GM18499 (cell line): ENCODE measurements around the gene APCDD1L.
"Not testable (repeated sequence)": the region's sequence is repeated elsewhere in the genome, so short reads cannot be mapped to it uniquely, and the experiment has no call there.

Experiments
- ATAC-seq: cut with Tn5 transposase; IDR thresholded peaks from one replicate; pipeline ENCODE4 v1.9.1; 2021; ENCODE audit warnings: moderate number of reproducible peaks; ENCODE audit not compliant: insufficient read depth, unreplicated experiment

Gene APCDD1L

GRCh38 chr20:58518896-58519593 is 3.8 kb upstream of the APCDD1L start:
- ATAC-seq: no peak

GRCh38 chr20:58518387-58518786 is 3.2 kb upstream of the APCDD1L start:
- no peak for ATAC-seq

- ATAC-seq: no peak
Measured at GRCh38 chr20:58514321-58515232, 622 bp downstream of the APCDD1L start.

GRCh38 chr20:58513580-58514285 is 1.5 kb downstream of the APCDD1L start:
- no peak for ATAC-seq

DNA sequence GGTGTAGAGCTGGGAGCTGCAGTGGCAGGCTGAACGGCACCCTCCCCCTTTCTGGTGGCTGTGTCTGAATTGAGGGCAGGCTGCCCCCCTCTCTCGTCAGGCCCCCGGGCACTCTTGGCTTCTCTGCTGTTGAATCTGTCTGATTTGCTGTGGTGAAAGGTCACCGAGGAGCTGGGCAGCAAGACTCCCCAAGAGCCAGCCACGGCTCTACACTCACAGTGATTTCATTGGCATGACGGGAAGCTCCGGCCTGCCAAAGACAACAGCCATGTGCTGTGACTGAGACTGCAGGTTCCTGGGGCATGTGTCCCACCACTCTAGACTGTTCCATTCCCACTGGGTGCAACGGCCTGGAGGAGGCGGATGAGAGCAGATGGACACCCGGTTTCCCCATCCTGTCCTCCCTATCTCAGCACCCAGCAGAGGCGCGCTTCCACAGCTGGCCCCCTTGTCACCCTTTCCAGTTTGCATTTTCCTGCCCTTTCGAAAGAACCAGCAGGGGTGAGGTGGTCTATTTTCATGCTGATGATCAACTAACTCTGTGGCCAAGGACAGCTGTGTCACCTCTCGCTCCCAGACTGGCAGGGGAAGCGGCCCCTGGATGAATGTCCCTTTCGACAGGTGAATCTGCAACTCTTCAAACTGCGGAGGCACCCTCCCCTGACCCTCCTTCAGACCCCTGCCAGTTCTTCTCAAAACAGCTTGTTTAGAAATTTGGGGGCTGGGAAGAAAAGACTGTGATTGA is 2.2 kb downstream of the APCDD1L start:
- no peak for ATAC-seq

DNA sequence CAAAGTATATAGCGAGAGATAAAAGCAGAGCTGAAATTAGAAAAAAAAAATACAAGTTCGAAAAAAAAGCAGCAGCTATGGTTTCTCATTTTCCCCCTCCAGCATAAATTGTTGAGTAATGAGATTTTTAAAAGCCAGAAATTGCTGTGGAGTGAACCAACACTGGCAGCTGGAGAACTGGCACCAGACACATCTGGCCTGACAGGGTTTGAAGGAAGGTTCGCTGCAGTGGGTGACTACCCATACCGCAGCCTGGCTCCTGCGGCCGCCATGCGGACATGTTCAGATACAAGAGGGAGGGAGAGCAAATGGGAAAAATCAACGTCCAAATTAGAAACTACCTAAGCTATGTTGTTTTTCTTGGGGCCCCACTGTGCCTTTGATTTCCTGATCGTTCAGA is 3.3 kb downstream of the APCDD1L start:
- ATAC-seq: no peak

- ATAC-seq: no peak
Measured at GRCh38 chr20:58511364-58511763, 3.8 kb downstream of the APCDD1L start.

GRCh38 chr20:58510921-58511320 is 4.3 kb downstream of the APCDD1L start:
- ATAC-seq: no peak

DNA sequence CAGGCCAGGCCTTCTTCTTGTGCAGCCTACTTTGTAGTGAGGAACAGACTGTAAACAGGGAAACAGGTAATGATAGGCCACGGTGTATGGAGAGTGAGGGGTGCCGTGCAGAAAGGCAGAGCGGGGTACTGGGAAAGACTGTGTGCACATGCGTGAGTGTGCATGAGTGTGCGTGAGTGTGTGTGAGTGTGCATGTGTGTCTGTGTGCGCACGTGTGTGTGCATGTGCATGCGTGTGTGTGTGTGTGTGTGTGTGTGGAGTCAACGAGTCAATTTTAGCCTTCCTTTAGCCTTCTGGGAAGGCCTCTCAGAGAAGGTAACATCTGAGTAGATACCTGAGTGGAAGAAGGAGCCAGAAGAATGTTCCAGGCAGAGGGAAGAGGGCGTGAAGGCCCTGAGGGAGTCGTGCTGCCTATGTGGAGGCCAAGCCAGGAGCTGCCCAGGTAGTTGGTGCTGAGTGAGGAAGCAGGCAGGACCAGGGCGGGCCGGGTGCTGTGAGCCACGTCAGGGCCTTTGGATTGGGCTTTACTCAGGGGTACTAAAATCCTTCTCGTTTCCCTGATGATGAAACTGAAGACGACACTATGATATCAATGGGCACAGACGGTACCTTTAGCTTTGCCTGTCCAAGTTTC is 6.3 kb downstream of the APCDD1L start:
- no peak for ATAC-seq

DNA sequence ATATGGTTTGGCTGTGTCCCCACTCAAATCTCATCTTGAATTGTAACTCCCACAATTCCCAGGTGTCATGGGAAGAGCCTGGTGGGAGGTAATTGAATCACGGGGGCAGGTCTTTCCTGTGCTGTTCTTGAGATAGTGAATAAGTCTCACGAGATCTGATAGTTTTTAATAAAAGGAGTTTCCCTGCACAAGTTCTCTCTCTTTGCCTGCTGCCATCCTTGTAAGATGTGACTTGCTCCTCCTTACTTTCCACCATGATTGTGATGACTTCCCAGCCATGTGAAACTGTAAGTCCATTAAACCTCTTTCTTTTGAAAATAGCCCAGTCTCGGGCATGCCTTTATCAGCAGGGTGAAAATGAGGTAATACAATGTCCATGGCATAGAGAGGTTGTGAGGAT is 8.2 kb downstream of the APCDD1L start:
- ATAC-seq: not testable (repeated sequence)

GRCh38 chr20:58504566-58504965 is 10.6 kb downstream of the APCDD1L start:
- ATAC-seq: no peak

- ATAC-seq: no peak
Measured at GRCh38 chr20:58503668-58504067, 11.5 kb downstream of the APCDD1L start.

GRCh38 chr20:58500256-58500655 is 14.9 kb downstream of the APCDD1L start:
- no peak for ATAC-seq

DNA sequence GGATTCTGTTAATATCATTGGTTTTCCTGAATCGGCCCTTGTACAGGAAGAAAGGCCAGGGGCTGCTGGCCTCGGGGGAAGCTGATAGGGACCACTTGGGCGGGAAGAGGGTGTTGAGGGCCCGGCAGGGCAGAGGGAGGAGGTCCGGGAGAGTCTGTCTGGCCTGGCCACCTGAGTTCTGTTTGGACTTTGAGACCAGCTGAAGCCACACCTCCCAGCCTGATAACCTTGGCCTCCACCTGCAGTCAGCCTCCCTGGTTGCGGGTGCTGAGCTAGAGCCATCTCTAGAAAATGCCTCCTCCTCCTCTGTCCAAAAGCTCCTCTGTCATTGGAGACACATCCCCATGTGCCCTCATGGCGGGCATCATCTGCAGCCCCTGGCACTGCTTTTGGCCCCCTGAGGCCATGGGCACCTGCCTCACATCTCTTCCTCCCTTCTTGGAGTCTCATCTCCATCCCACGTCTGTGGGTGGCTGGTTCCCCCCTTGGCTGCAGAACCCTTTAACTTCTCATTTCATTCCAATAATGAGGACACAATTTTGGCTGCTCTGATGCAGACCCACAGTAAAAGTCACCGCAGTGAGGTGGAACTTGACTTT is 16.6 kb downstream of the APCDD1L start:
- ATAC-seq: no peak

GRCh38 chr20:58497724-58498469 is 17.3 kb downstream of the APCDD1L start:
- no peak for ATAC-seq

DNA sequence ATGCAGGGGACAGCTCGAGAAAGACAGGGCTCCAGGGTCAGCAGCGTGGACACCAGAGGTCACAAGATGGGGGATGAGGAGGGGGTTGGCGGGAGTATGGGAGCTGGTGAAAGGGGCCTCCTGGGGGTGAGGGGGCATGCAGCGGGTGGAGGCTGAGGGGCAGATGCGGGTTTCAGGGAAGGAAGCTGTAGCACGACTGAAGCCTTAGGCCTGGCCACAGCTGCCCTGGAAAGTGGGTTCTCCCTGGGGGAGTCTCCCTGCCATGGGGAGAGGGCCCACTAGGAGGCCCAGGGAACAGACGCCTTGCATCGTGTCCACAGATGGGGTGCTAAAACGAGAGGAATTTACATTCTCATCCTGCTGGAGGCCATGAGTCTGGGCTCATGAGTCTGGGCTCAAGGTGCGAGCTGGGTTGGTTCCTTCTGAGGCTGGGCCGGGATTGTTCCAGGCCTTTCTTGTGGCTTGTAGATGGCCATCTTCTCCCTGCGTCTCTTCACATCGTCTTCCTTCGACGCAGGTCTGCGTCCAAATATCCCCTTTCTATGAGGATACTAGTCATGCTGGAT is 18.0 kb downstream of the APCDD1L start:
- ATAC-seq: no peak

- ATAC-seq: no peak
Measured at GRCh38 chr20:58496429-58496769, 18.8 kb downstream of the APCDD1L start.

GRCh38 chr20:58495623-58496428 is 19.4 kb downstream of the APCDD1L start:
- ATAC-seq: no peak
